ENCODE measurements around the gene AHSG. TPM values are rescaled to one million over a fixed set of nuclear protein-coding genes. Genes with fewer than 3 reads are reported as not detected.

Gene AHSG
- total RNA-seq, 2 experiments from 2014 or later, result not detected

DNA sequence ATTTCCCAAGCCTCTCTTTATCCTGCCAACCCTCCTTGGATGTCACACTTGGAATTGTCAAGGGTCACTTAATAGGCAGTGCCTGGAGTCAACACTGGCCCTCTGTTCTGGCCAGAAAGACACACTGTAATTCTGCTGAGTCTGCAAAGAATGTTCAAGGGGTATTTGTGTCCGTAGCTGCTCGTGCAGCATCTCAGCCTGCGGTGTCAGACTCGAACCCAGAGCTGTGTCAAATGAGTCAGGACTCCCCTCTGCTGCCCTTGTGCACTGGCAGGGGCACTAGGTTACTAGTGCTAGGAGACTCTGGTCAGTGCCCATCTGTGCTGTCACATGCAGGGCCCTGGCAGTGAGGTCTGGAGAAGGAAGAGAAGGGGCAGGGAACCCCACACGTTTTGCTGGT lies 795 bp upstream of the AHSG start:
- Mint-ChIP-seq H3K27me3 (ENCODE audit: low read depth) (peaks cover 9% of the 10 kb centered on the region), H3K27ac (no peak overlapping the region), H3K9me3 (no peaks in the 10 kb centered on the region), H3K4me3 (no peak overlapping the region), H3K4me1 (ENCODE audit: low read depth) (peaks cover 16% of the 10 kb centered on the region), H3K36me3 (ENCODE audit: low read depth) (no peaks in the 10 kb centered on the region)
- no peak for DNase-seq
- CTCF ChIA-PET, result interaction anchor here (1.0 to 6.2 kb wide), 3 partner anchors 9 to 209 kb away, joined by 3 to 99 read pairs (median 3); no protein-coding TSS in a partner anchor
- intact Hi-C loops (cut with micrococcal nuclease), result loop anchor here (10.0 kb wide), 1 partner anchor 553 kb away; no protein-coding TSS in a partner anchor

DNA sequence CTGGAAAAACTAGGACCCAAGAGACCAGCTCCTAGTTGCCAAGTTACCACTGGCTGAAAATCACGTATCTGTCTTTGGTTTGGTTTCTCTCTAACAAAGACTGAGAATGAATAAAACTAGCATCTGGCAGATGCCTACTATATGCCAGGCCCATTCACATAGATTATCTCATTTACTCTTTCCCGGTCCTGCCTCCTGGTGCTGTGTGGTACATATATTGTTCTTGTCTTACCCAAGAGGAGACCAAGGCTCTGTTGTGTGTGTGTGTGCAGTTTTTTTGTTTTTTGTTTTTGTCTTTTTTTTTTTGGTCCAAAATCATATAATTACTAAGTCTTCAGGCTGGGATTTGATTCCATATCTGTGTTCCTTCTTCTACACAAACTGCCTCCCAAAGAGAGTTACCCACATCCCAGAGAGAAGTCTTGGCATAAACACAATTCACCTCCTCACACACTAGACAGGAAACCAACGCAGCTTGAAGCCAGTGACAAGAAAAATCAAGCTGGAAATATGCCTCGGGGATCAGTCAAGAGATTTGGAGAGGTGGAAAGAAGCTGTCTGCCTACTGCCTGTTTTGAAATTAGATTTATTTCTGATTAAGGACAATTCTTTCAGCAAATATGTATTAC lies 891 bp downstream of the AHSG start:
- no peak for DNase-seq
- Mint-ChIP-seq H3K4me3 (no peak overlapping the region), H3K27ac (no peak overlapping the region)

DNA sequence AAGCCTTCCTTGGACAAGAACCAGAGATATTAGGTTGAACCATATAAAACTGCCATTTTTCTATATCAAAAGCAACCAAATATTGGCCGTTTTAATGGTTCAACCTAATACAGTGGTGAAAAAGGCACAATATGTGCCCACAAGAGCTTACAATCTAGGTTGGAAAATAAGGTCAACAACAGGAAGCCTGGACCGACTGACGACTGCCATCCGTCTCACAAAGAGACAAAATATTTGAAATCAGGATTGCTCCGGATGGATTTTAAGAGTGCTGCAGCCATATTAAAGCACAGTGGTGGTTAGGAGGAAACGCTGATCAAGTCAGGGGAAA lies 1.4 kb downstream of the AHSG start:
- no peak for DNase-seq
- Mint-ChIP-seq H3K36me3 (ENCODE audit: low read depth) (no peaks in the 10 kb centered on the region), H3K27ac (no peak overlapping the region), H3K27me3 (ENCODE audit: low read depth) (peaks cover 17% of the 10 kb centered on the region), H3K4me3 (peak overlapping the region; percentile 50), H3K9me3 (no peaks in the 10 kb centered on the region), H3K4me1 (ENCODE audit: low read depth) (peaks cover 18% of the 10 kb centered on the region)
- intact Hi-C loops (cut with micrococcal nuclease), result loop anchor here (10.0 kb wide), 1 partner anchor 551 kb away; no protein-coding TSS in a partner anchor
- CTCF ChIA-PET, result interaction anchor here (0.7 to 6.2 kb wide), 40 partner anchors 9 to 670 kb away, joined by 3 to 99 read pairs (median 5); partner anchors contain the start of genes DNAJB11, EIF4A2, RFC4 and RPL39L

More for the DNA sequence above, 891 bp downstream of the AHSG start:
- Mint-ChIP-seq H3K27me3 (ENCODE audit: low read depth) (peaks cover 17% of the 10 kb centered on the region), H3K9me3 (no peaks in the 10 kb centered on the region), H3K4me1 (ENCODE audit: low read depth) (peaks cover 18% of the 10 kb centered on the region), H3K36me3 (ENCODE audit: low read depth) (no peaks in the 10 kb centered on the region)
- CTCF ChIA-PET, result interaction anchor here (1.0 to 6.2 kb wide), 20 partner anchors 10 to 670 kb away, joined by 3 to 99 read pairs (median 6); partner anchors contain the start of gene DNAJB11
- intact Hi-C loops (cut with micrococcal nuclease), result loop anchor here (10.0 kb wide), 1 partner anchor 551 kb away; no protein-coding TSS in a partner anchor

DNA sequence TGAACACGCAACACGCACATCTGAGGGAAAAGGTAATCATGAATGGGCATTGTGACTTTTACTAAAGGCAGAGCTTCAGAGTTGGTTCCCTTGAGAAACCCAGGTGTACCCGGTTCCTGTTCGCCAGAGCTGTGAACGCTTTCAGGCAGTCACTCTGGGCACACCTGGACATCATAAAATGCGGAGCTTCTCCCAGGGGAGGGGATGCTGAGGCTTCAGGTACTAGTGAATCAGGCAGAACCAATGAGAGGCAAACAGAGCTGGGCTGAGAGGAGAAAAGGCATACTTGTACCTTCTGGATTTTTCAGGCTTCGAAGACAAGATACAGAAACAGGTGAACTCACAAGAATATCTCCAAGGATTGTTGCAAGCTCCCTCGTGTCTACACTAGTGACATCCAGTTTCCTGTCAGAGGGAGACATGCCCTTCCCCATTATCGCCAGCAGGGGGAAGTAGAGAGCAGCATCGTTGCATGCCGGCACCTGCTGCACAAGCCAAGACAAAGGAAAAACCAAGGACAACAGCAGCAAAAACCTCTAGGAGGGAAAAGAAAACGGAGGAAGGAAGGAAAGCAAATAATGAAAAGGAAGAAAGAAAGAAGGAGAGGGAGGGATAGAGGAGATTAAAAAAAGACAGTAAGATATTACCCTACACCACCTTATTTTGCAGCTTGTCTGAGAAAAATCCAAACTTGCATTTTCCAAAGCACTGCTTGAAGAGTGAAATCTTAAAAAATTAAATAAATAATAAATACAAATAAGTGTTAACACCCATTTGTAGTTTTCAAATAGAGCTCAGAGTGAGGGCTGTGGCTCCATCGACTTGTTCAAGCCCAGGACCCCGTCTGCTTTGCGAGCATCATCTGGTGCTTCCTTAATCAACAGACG lies 2.0 kb downstream of the AHSG start:
- H3K4me3 Mint-ChIP-seq, result peak overlapping the region; percentile 50
- CTCF ChIA-PET, result interaction anchor here (0.6 to 6.2 kb wide), 49 partner anchors 9 to 746 kb away, joined by 3 to 99 read pairs (median 4); partner anchors contain the start of genes DNAJB11, EIF4A2, RFC4 and RPL39L
- intact Hi-C loops (cut with micrococcal nuclease), result loop anchor here (5.0 to 10.0 kb wide), 2 partner anchors 373 to 550 kb away; no protein-coding TSS in a partner anchor
- H3K27ac Mint-ChIP-seq, result no peak overlapping the region
- H3K9me3 Mint-ChIP-seq, result no peaks in the 10 kb centered on the region
- H3K36me3 Mint-ChIP-seq (ENCODE audit: low read depth), result no peaks in the 10 kb centered on the region
- H3K4me1 Mint-ChIP-seq (ENCODE audit: low read depth), result peaks cover 18% of the 10 kb centered on the region
- H3K27me3 Mint-ChIP-seq (ENCODE audit: low read depth), result peaks cover 17% of the 10 kb centered on the region
- DNase-seq, result peak; percentile 89

DNA sequence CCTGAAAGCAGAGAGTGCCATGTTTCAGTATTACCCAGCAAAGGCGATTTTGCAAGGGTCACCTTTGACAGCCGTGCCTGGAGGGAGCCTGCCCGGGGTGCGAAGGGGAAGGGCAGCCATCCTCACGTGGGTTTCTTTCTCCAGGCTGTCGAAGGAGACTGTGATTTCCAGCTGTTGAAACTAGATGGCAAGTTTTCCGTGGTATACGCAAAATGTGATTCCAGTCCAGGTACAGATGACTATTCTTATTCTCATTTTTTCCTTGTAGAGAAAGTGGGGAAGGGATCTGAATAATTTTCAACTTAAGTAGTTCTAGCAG lies 3.4 kb downstream of the AHSG start:
- peaks cover 18% of the 10 kb centered on the region for H3K4me1 Mint-ChIP-seq (ENCODE audit: low read depth)

DNA sequence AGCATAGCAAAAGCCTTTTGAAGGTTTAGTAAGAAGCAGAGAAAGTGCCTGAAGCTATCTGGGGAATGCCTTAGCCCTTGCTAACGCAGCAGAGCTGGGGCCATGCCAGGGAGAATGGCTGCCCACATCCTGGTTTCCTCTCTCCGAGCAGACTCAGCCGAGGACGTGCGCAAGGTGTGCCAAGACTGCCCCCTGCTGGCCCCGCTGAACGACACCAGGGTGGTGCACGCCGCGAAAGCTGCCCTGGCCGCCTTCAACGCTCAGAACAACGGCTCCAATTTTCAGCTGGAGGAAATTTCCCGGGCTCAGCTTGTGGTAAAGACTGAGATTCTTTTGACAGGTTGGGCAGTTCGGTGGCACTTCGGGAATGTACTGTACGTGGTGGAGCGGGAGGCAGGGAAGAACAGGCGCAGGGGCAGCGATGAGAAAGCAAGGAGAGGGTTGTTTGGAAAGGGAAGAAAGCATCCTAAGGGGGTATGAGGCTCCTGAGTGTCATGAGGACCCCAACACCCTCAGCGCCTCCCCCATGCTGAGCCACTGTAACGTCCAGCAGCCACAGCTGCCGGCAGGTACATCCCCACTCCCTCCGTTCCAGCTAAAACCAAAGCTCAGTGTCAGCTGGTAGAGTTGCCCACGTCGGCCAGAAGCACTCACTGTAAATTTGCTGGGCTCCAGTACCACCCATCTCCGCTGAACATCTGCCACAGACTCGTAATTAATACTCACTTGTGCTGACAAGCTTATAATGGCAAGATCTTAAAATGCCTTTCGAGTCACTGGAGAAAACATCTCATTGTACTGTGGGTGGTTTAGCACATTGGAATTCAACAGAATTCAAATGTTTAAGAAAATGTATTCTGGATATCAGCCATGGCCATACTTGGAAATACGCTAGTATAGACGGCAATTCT lies 4.4 kb downstream of the AHSG start:
- CTCF ChIA-PET, result interaction anchor here (0.6 to 6.2 kb wide), 63 partner anchors 9 to 958 kb away, joined by 3 to 99 read pairs (median 5); partner anchors contain the start of genes DNAJB11, ETV5 and HRG

More for the DNA sequence above, 3.4 kb downstream of the AHSG start:
- CTCF ChIA-PET, result interaction anchor here (0.7 to 6.2 kb wide), 46 partner anchors 8 to 957 kb away, joined by 3 to 99 read pairs (median 6); partner anchors contain the start of genes DNAJB11, ETV5 and HRG
- Mint-ChIP-seq H3K27me3 (ENCODE audit: low read depth) (peaks cover 17% of the 10 kb centered on the region), H3K9me3 (no peaks in the 10 kb centered on the region), H3K4me3 (no peak overlapping the region), H3K36me3 (ENCODE audit: low read depth) (no peaks in the 10 kb centered on the region), H3K27ac (no peak overlapping the region)
- intact Hi-C loops (cut with micrococcal nuclease), result loop anchor here (2.0 to 10.0 kb wide), 4 partner anchors 49 to 673 kb away; partner anchors contain the start of gene TBCCD1
- no peak for DNase-seq

DNA sequence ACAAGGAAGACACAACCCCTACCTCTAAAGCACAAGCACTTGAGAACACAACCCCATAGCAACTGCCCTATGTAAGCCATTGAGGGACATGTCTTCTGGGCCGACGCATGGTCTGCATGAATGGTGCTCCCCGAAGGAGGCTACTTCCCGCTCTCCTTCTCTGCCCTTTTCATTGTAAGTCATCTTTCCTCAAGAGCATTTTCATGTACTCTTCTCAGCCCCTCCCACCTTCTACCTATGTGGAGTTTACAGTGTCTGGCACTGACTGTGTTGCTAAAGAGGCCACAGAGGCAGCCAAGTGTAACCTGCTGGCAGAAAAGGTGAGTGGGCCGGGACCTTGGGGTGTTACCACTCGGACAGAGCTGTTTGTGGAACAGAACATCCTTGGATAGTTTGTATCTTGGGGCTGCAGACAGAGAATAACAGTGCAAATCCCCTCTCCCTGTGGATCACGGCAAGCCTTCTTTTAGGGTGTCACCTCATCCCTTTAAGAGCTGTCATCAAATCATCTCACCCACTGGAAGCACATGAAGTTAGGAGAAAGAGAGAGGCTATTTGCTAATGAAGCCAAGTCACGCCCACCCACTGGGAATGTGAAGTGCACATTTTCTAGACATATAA lies 5.6 kb downstream of the AHSG start:
- no peak for DNase-seq
- H3K4me3 Mint-ChIP-seq, result no peak overlapping the region
- intact Hi-C loops (cut with micrococcal nuclease), result loop anchor here (5.0 to 10.0 kb wide), 2 partner anchors 376 to 546 kb away; no protein-coding TSS in a partner anchor
- peaks cover 18% of the 10 kb centered on the region for H3K4me1 Mint-ChIP-seq (ENCODE audit: low read depth)
- H3K36me3 Mint-ChIP-seq (ENCODE audit: low read depth), result no peaks in the 10 kb centered on the region
- H3K9me3 Mint-ChIP-seq, result no peaks in the 10 kb centered on the region
- CTCF ChIA-PET, result interaction anchor here (0.6 to 6.2 kb wide), 10 partner anchors 10 to 958 kb away, joined by 3 to 99 read pairs (median 8); no protein-coding TSS in a partner anchor
- peaks cover 13% of the 10 kb centered on the region for H3K27me3 Mint-ChIP-seq (ENCODE audit: low read depth)
- H3K27ac Mint-ChIP-seq, result no peak overlapping the region

More for the DNA sequence above, 4.4 kb downstream of the AHSG start:
- Mint-ChIP-seq H3K27me3 (ENCODE audit: low read depth) (peaks cover 16% of the 10 kb centered on the region), H3K4me3 (peak overlapping the region; percentile 56), H3K36me3 (ENCODE audit: low read depth) (no peaks in the 10 kb centered on the region), H3K27ac (peak overlapping the region; percentile 81), H3K9me3 (no peaks in the 10 kb centered on the region), H3K4me1 (ENCODE audit: low read depth) (peaks cover 18% of the 10 kb centered on the region)
- intact Hi-C loops (cut with micrococcal nuclease), result loop anchor here (1.0 to 10.0 kb wide), 18 partner anchors 26 to 957 kb away; partner anchors contain the start of genes DNAJB11, RFC4 and TBCCD1
- DNase-seq, result peak; percentile 97

DNA sequence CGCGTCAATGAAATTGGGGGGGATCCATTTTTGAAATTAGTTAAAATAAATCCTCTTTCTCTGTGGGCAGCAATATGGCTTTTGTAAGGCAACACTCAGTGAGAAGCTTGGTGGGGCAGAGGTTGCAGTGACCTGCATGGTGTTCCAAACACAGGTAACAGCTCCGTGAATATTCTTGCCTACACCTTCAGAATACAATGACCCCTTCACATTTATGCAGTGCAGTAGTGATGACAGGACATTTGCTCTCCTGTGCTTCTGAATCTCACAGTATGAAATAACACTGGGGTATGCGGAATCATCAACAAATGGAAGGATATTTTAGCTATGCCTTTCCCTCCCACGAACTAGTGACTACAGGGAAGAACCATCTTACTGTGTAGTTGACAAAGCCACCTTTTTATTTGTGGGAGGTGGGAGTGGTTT lies 6.9 kb downstream of the AHSG start:
- DNase-seq, result no peak
- H3K27ac Mint-ChIP-seq, result no peak overlapping the region
- peaks cover 11% of the 10 kb centered on the region for H3K27me3 Mint-ChIP-seq (ENCODE audit: low read depth)
- peaks cover 13% of the 10 kb centered on the region for H3K4me1 Mint-ChIP-seq (ENCODE audit: low read depth)
- intact Hi-C loops (cut with micrococcal nuclease), result loop anchor here (5.0 to 10.0 kb wide), 2 partner anchors 377 to 545 kb away; no protein-coding TSS in a partner anchor
- H3K36me3 Mint-ChIP-seq (ENCODE audit: low read depth), result no peaks in the 10 kb centered on the region
- H3K9me3 Mint-ChIP-seq, result no peaks in the 10 kb centered on the region
- no peak overlapping the region for H3K4me3 Mint-ChIP-seq
- CTCF ChIA-PET, result interaction anchor here (0.7 to 1.4 kb wide), 2 partner anchors 79 to 641 kb away, joined by 3 to 4 read pairs; no protein-coding TSS in a partner anchor

DNA sequence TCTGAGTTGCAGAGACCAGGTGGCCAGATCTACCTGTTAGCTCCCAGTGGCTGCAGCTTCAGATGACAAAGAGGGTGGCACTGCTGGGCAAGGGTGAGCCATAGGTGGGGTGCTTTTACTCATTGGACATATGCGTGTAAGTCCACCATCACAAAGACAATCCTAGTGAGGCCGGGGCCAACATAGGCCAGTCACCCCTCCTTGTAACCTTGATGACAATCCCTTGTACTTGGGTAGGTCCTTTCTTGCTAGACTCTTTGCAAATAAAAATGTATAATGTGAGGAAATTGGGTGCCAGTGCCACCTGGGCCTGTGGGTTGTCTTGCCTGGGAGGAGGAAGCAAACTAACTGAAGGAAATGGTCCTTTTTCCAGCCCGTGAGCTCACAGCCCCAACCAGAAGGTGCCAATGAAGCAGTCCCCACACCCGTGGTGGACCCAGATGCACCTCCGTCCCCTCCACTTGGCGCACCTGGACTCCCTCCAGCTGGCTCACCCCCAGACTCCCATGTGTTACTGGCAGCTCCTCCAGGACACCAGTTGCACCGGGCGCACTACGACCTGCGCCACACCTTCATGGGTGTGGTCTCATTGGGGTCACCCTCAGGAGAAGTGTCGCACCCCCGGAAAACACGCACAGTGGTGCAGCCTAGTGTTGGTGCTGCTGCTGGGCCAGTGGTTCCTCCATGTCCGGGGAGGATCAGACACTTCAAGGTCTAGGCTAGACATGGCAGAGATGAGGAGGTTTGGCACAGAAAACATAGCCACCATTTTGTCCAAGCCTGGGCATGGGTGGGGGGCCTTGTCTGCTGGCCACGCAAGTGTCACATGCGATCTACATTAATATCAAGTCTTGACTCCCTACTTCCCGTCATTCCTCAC lies 7.6 kb downstream of the AHSG start:
- Mint-ChIP-seq H3K4me1 (ENCODE audit: low read depth) (peaks cover 10% of the 10 kb centered on the region), H3K4me3 (no peak overlapping the region), H3K36me3 (ENCODE audit: low read depth) (no peaks in the 10 kb centered on the region), H3K27me3 (ENCODE audit: low read depth) (peaks cover 9% of the 10 kb centered on the region), H3K27ac (no peak overlapping the region), H3K9me3 (no peaks in the 10 kb centered on the region)
- intact Hi-C loops (cut with micrococcal nuclease), result no loop called here
- no peak for DNase-seq
- CTCF ChIA-PET, result interaction anchor here (0.6 to 1.4 kb wide), 5 partner anchors 8 to 642 kb away, joined by 3 to 5 read pairs (median 3); partner anchors contain the start of gene AHSG

All from activated naive CD4-positive, alpha-beta T cell treated with anti-CD3 and anti-CD28 coated beads for 36 hours (primary cell).